ENCODE results near the gene MYO3B.

MYO3B gene

GRCh38 chr2:170350929-170351826 is 173.2 kb downstream of the MYO3B start:
- TF ChIP-seq, protein P1, sequence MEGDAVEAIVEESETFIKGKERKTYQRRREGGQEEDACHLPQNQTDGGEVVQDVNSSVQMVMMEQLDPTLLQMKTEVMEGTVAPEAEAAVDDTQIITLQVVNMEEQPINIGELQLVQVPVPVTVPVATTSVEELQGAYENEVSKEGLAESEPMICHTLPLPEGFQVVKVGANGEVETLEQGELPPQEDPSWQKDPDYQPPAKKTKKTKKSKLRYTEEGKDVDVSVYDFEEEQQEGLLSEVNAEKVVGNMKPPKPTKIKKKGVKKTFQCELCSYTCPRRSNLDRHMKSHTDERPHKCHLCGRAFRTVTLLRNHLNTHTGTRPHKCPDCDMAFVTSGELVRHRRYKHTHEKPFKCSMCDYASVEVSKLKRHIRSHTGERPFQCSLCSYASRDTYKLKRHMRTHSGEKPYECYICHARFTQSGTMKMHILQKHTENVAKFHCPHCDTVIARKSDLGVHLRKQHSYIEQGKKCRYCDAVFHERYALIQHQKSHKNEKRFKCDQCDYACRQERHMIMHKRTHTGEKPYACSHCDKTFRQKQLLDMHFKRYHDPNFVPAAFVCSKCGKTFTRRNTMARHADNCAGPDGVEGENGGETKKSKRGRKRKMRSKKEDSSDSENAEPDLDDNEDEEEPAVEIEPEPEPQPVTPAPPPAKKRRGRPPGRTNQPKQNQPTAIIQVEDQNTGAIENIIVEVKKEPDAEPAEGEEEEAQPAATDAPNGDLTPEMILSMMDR (IDR thresholded peaks at IDR 0.05; ENCODE audit: low read length, missing control alignments): no peak
- no peak for DNase-seq (ENCODE audit: low read depth)
- H3K4me3 ChIP-seq (replicated peaks; ENCODE audit: low read depth, low read length): no peak overlapping the region

GRCh38 chr2:170353723-170354122 is 175.8 kb downstream of the MYO3B start:
- DNase-seq (ENCODE audit: low read depth): no peak
- H3K4me3 ChIP-seq (replicated peaks; ENCODE audit: low read depth, low read length): no peak overlapping the region
- TF ChIP-seq, protein P1 (IDR thresholded peaks at IDR 0.05; ENCODE audit: low read length, missing control alignments): no peak

GRCh38 chr2:170354388-170354787 is 176.4 kb downstream of the MYO3B start:
- no peak overlapping the region for H3K4me3 ChIP-seq (replicated peaks; ENCODE audit: low read depth, low read length)
- DNase-seq (ENCODE audit: low read depth): no peak
- TF ChIP-seq, protein P1 (IDR thresholded peaks at IDR 0.05; ENCODE audit: low read length, missing control alignments): no peak

GRCh38 chr2:170354855-170355780 is 177.2 kb downstream of the MYO3B start:
- no peak overlapping the region for H3K4me3 ChIP-seq (replicated peaks; ENCODE audit: low read depth, low read length)
- TF ChIP-seq, protein P1 (IDR thresholded peaks at IDR 0.05; ENCODE audit: low read length, missing control alignments): no peak
- DNase-seq (ENCODE audit: low read depth): no peak

DNA sequence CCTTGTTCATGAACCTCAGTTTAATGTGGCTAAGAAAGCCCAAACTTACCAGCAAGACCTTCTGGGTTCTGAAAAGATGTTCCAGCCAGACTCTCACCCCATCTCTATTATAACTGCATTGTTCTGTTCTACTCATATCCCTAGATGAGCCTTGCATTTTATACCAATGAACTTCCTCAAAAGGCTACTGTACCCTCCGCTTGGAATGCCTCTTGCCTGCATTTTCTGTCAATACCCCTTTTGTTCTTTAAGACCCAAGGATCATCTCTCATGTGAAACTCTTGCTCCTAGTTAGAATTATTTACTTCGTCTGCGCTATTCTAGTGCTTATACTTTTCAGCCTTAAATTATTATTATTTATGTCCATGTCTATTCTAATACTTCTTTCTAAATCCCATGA is 181.5 kb downstream of the MYO3B start:
- H3K4me3 ChIP-seq (replicated peaks; ENCODE audit: low read depth, low read length): no peak overlapping the region
- TF ChIP-seq, protein P1 (IDR thresholded peaks at IDR 0.05; ENCODE audit: low read length, missing control alignments): no peak
- DNase-seq (ENCODE audit: low read depth): no peak

DNA sequence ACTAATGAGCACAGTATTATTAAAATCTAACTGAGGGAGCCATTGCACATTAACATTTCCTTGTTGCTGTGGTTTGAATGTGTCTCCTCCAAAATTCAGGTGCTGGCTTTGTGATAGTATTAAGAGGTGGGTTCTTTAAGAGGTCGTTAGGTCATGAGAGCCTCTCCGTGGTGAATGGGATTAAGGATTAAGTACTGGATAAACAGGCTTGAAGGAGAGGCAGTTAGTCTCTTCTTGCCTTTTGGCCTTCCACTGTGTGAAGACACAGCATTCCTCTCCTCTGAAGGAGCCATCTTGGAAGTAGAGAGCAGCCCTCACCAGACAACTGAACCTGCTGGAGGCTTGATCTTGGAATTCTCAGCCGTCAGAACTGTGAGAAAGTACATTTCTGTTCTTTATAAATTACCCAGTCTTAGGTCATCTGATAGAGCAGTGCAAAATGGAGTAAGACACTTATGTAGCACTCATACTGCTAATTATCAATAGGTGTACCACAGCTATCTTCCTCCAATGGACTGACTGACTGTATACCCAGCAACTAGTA is 182.7 kb downstream of the MYO3B start:
- no peak overlapping the region for H3K4me3 ChIP-seq (replicated peaks; ENCODE audit: low read depth, low read length)
- DNase-seq (ENCODE audit: low read depth): no peak
- TF ChIP-seq, protein P1 (IDR thresholded peaks at IDR 0.05; ENCODE audit: low read length, missing control alignments): no peak
